H9 (cell line): Measurements from ENCODE around the gene CCDC9B. TPM values are rescaled to one million over a fixed set of nuclear protein-coding genes. Genes with fewer than 3 reads are reported as not detected.

ENCODE experiments used
- DNase-seq: peaks from one replicate; pipeline ENCODE4 v3.0.0-alpha.2; 2017
- H2AFZ ChIP-seq: one replicate; pipeline ENCODE4 v1.6.1; 2013; ENCODE audit warnings: mild to moderate bottlenecking, low read length, control low read depth, moderate library complexity
- H2AK5ac ChIP-seq: 2 replicates; pipeline ENCODE4 v1.6.1; 2013; ENCODE audit warnings: low read length, control low read depth, mixed read lengths; ENCODE audit not compliant: insufficient read length
- H2BK120ac ChIP-seq: one replicate; pipeline ENCODE4 v1.6.1; 2013; ENCODE audit warnings: low read depth, mild to moderate bottlenecking, low read length, control low read depth, inconsistent platforms; ENCODE audit not compliant: poor library complexity, severe bottlenecking
- H2BK12ac ChIP-seq: 2 replicates; pipeline ENCODE4 v1.6.1; 2013; ENCODE audit warnings: low read length, control low read depth, mixed read lengths, low read depth; ENCODE audit not compliant: insufficient read length
- H2BK15ac ChIP-seq: 2 replicates; pipeline ENCODE4 v1.6.1; 2013; ENCODE audit warnings: low read depth, low read length, control low read depth
- H2BK20ac ChIP-seq: one replicate; pipeline ENCODE4 v1.6.1; 2013; ENCODE audit warnings: low read depth, mild to moderate bottlenecking, low read length, control low read depth, inconsistent platforms; ENCODE audit not compliant: poor library complexity, severe bottlenecking
- H2BK5ac ChIP-seq: 2 replicates; pipeline ENCODE4 v1.6.1; 2013; ENCODE audit warnings: low read length, control low read depth, mixed read lengths; ENCODE audit not compliant: insufficient read length
- H3K14ac ChIP-seq: 2 replicates; pipeline ENCODE4 v1.6.1; 2013; ENCODE audit warnings: low read length, control low read depth; ENCODE audit not compliant: insufficient read depth
- H3K18ac ChIP-seq: 2 replicates; pipeline ENCODE4 v1.6.1; 2013; ENCODE audit warnings: low read depth, mild to moderate bottlenecking, mixed read lengths, low read length, control low read depth; ENCODE audit not compliant: insufficient read length
- H3K23ac ChIP-seq: 2 replicates; pipeline ENCODE4 v1.6.1; 2013; ENCODE audit warnings: low read length, control low read depth, mixed read lengths, low read depth; ENCODE audit not compliant: insufficient read length
- H3K23me2 ChIP-seq: 2 replicates; pipeline ENCODE4 v1.6.1; 2013; ENCODE audit warnings: low read depth, mild to moderate bottlenecking, mixed read lengths, low read length, control low read depth; ENCODE audit not compliant: insufficient read length, poor library complexity, severe bottlenecking
- H3K27ac ChIP-seq: 2 replicates; pipeline ENCODE4 v1.5.1; 2013; ENCODE audit warnings: low read length, control low read depth, mixed read lengths, low read depth; ENCODE audit not compliant: insufficient read length
- H3K27me3 ChIP-seq: 2 replicates; pipeline ENCODE4 v1.6.1; 2013; ENCODE audit warnings: low read length, control low read depth, inconsistent platforms; ENCODE audit not compliant: insufficient read depth
- H3K4ac ChIP-seq: 2 replicates; pipeline ENCODE4 v1.6.1; 2013; ENCODE audit warnings: low read depth, mild to moderate bottlenecking, control low read depth, inconsistent platforms, low read length, moderate library complexity
- H3K4me1 ChIP-seq: 2 replicates; pipeline ENCODE4 v1.6.1; 2013; ENCODE audit warnings: low read length, control low read depth, inconsistent platforms; ENCODE audit not compliant: insufficient read depth
- H3K4me2 ChIP-seq: 2 replicates; pipeline ENCODE4 v1.6.1; 2013; ENCODE audit warnings: low read length, control low read depth, mixed read lengths; ENCODE audit not compliant: insufficient read length, insufficient read depth
- H3K56ac ChIP-seq: 2 replicates; pipeline ENCODE4 v1.6.1; 2013; ENCODE audit warnings: low read depth, mild to moderate bottlenecking, mixed read lengths, low read length, control low read depth; ENCODE audit not compliant: insufficient read length
- H3K79me1 ChIP-seq: 2 replicates; pipeline ENCODE4 v1.6.1; 2013; ENCODE audit warnings: low read depth, mild to moderate bottlenecking, moderate library complexity, low read length, control low read depth, inconsistent platforms; ENCODE audit not compliant: insufficient read depth, poor library complexity, severe bottlenecking
- H3K79me2 ChIP-seq: 2 replicates; pipeline ENCODE4 v1.6.1; 2013; ENCODE audit warnings: low read length, control low read depth, inconsistent platforms; ENCODE audit not compliant: insufficient read depth
- H3K9ac ChIP-seq: 2 replicates; pipeline ENCODE4 v1.6.1; 2013; ENCODE audit warnings: low read length, control low read depth, mixed read lengths; ENCODE audit not compliant: insufficient read length; ENCODE audit errors: extremely low read depth
- H3K9me3 ChIP-seq: one replicate; pipeline ENCODE4 v1.6.1; 2013; ENCODE audit warnings: low read depth, low read length, inconsistent platforms; ENCODE audit not compliant: control insufficient read depth
- H3T11ph ChIP-seq: one replicate; pipeline ENCODE4 v1.6.1; 2013; ENCODE audit warnings: mild to moderate bottlenecking, low read length, control low read depth, inconsistent platforms
- H4K20me1 ChIP-seq: one replicate; pipeline ENCODE4 v1.6.1; 2013; ENCODE audit not compliant: control insufficient read depth, insufficient read length, insufficient read depth
- H4K5ac ChIP-seq: 2 replicates; pipeline ENCODE4 v1.6.1; 2013; ENCODE audit warnings: low read depth, mild to moderate bottlenecking, mixed read lengths, low read length, control low read depth; ENCODE audit not compliant: insufficient read length
- H4K8ac ChIP-seq: replicated peaks from 2 replicates; pipeline ENCODE4 v1.6.1; 2013; ENCODE audit warnings: low read length, control low read depth, mixed read lengths, low read depth; ENCODE audit not compliant: insufficient read length
- H4K91ac ChIP-seq: 2 replicates; pipeline ENCODE4 v1.6.1; 2013; ENCODE audit warnings: low read depth, mild to moderate bottlenecking, moderate library complexity, mixed read lengths, low read length, control low read depth; ENCODE audit not compliant: insufficient read length
- H3K27ac Mint-ChIP-seq, 3 experiments: 2 replicates in 2 of 3; 3 replicates in 1 of 3; pipeline ENCODE4 v1.8.0; 2020 to 2021; ENCODE audit warnings: mixed read lengths in 3 of 3, mild to moderate bottlenecking in 1 of 3, moderate library complexity in 1 of 3
- H3K27me3 Mint-ChIP-seq: 2 replicates; pipeline ENCODE4 v1.8.0; 2021; ENCODE audit warnings: low read depth, mild to moderate bottlenecking, moderate library complexity, mixed read lengths
- H3K36me3 Mint-ChIP-seq, 3 experiments: 2 replicates in 2 of 3; 3 replicates in 1 of 3; pipeline ENCODE4 v1.8.0; 2020 to 2021; ENCODE audit warnings: low read depth in 3 of 3, mixed read lengths in 3 of 3; ENCODE audit not compliant: insufficient read depth in 1 of 3
- H3K4me1 Mint-ChIP-seq, 2 experiments: 2 replicates each; pipeline ENCODE4 v1.8.0; 2020; ENCODE audit warnings: mixed read lengths in 2 of 2
- H3K4me3 Mint-ChIP-seq, 2 experiments: 2 replicates in 1 of 2; 3 replicates in 1 of 2; pipeline ENCODE4 v1.8.0; 2020 to 2021; ENCODE audit warnings: mild to moderate bottlenecking in 2 of 2, mixed read lengths in 2 of 2, moderate library complexity in 1 of 2
- H3K9me3 Mint-ChIP-seq, 2 experiments: 2 replicates in 1 of 2; 3 replicates in 1 of 2; pipeline ENCODE4 v1.8.0; 2020; ENCODE audit warnings: mild to moderate bottlenecking in 2 of 2, mixed read lengths in 2 of 2, moderate library complexity in 1 of 2
- WGBS: extraction: QIAGEN DNeasy Blood & Tissue Kit; methylation state at CpG from one replicate; pipeline ENCODE4 v1.1.7; 2013; ENCODE audit warnings: missing lambda C conversion rate, low lambda C conversion rate, mixed read lengths; ENCODE audit not compliant: insufficient read length; ENCODE audit errors: extremely low coverage; 5-methylcytosine and 5-hydroxymethylcytosine counted together
- total RNA-seq: library from RNA; stranded (reverse); gene quantifications from 2 replicates; pipeline ENCODE4 v1.2.1, GENCODE V29; 2021
- TF ChIP-seq, protein P1 (sequence below): fragments of 200-600 bp; sonication (generic); conservative IDR thresholded peaks from 3 replicates; pipeline ENCODE4 v1.8.0; 2021; ENCODE audit warnings: antibody characterized with exemption, mild to moderate bottlenecking

Gene CCDC9B
- total RNA-seq, 1 experiment from 2014 or later = 0.48 TPM

- Histone ChIP-seq H2AFZ (no peak overlapping the region), H4K20me1 (no peaks in the 10 kb centered on the region), H3K14ac (no peak overlapping the region), H2BK120ac (no peak overlapping the region), H3K79me1 (peaks cover 4% of the 10 kb centered on the region), H3K23me2 (peaks cover 5% of the 10 kb centered on the region), H2BK5ac (no peak overlapping the region), H4K8ac (no peak overlapping the region), H2AK5ac (no peak overlapping the region), H2BK12ac (no peak overlapping the region), H3K4me2 (no peak overlapping the region), H3K56ac (no peak overlapping the region), H3K27ac (no peak overlapping the region), H4K5ac (no peak overlapping the region), H3K9ac (no peak overlapping the region), H3K23ac (no peak overlapping the region), H4K91ac (no peak overlapping the region), H3K18ac (no peak overlapping the region), H3K4ac (no peak overlapping the region), H3K9me3 (no peaks in the 10 kb centered on the region), H3K27me3 (no peaks in the 10 kb centered on the region), H3K4me1 (peaks cover 4% of the 10 kb centered on the region), H3T11ph (no peak overlapping the region), H3K79me2 (peaks cover 6% of the 10 kb centered on the region; the same call in 1 of the 2 replicates), H2BK15ac (no peak overlapping the region), H2BK20ac (no peak overlapping the region)
- TF ChIP-seq, protein P1, sequence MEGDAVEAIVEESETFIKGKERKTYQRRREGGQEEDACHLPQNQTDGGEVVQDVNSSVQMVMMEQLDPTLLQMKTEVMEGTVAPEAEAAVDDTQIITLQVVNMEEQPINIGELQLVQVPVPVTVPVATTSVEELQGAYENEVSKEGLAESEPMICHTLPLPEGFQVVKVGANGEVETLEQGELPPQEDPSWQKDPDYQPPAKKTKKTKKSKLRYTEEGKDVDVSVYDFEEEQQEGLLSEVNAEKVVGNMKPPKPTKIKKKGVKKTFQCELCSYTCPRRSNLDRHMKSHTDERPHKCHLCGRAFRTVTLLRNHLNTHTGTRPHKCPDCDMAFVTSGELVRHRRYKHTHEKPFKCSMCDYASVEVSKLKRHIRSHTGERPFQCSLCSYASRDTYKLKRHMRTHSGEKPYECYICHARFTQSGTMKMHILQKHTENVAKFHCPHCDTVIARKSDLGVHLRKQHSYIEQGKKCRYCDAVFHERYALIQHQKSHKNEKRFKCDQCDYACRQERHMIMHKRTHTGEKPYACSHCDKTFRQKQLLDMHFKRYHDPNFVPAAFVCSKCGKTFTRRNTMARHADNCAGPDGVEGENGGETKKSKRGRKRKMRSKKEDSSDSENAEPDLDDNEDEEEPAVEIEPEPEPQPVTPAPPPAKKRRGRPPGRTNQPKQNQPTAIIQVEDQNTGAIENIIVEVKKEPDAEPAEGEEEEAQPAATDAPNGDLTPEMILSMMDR = no peak
- WGBS = no CpG with 5 or more reads among the region's 4 CpGs
- no peak overlapping the region for H3K4me3 Mint-ChIP-seq
- DNase-seq = no peak
- H3K9me3 Mint-ChIP-seq = no peaks in the 10 kb centered on the region
- no peaks in the 10 kb centered on the region; the same call in 1 of the 2 replicates for H3K27me3 Mint-ChIP-seq
- H3K36me3 Mint-ChIP-seq = peaks cover 7 to 14% (median 12%) of the 10 kb centered on the region in 3 experiments
- H3K27ac Mint-ChIP-seq = no peak overlapping the region
- H3K4me1 Mint-ChIP-seq = peaks cover 16 to 22% of the 10 kb centered on the region in 2 experiments
Measured at GRCh38 chr15:40379853-40380252, 39.1 kb upstream of the CCDC9B start.
